Ascending aorta (tissue), 2 donors: ENCODE measurements around the gene NKX6-2. TPM values are rescaled to one million over a fixed set of nuclear protein-coding genes. Genes with fewer than 3 reads are reported as not detected.

ENCODE experiments used
- DNase-seq, 2 donors: peaks; one replicate each; pipeline ENCODE4 v3.0.0-alpha.2; 2019; ENCODE audit warnings: low spot score in 2 of 2
- H3K27ac ChIP-seq, 2 donors: fragments of 200-600 bp; sonication (generic); one replicate each; pipeline ENCODE4 v1.5.1; 2016 to 2017; ENCODE audit warnings: mild to moderate bottlenecking in 1 of 2
- H3K27me3 ChIP-seq: fragments of 200-600 bp; sonication (generic); one replicate; pipeline ENCODE4 v1.5.1; 2017
- H3K36me3 ChIP-seq, 2 donors: fragments of 200-600 bp; sonication (generic); one replicate each; pipeline ENCODE4 v1.5.1; 2016
- H3K4me1 ChIP-seq, 2 donors: fragments of 200-600 bp; sonication (generic); one replicate each; pipeline ENCODE4 v1.5.1; 2016 to 2017; ENCODE audit warnings: mild to moderate bottlenecking in 1 of 2
- H3K4me3 ChIP-seq, 2 donors: fragments of 200-600 bp; sonication (generic); one replicate each; pipeline ENCODE4 v1.5.1; 2016 to 2017; ENCODE audit warnings: mild to moderate bottlenecking in 1 of 2
- H3K9me3 ChIP-seq, 2 donors: fragments of 200-600 bp; sonication (generic); one replicate each; pipeline ENCODE4 v1.5.1; 2016
- intact Hi-C: fragments of 100-400 bp; cut with DNase I; formaldehyde crosslinking; loops from one replicate; pipeline ENCODE4 v1.15.1; 2023
- total RNA-seq: library from RNA; depleted of rRNA; stranded (reverse); fragments of >200 nt; gene quantifications from one replicate; pipeline ENCODE4 v1.1.0, GENCODE V29; 2016
- TF ChIP-seq, protein P1 (sequence below), 3 experiments: fragments of 200-600 bp in 2 of 3; fragments of 450-650 bp in 1 of 3; sonication (generic) in 2 of 3; IDR thresholded peaks; one replicate each; pipeline ENCODE4 v1.5.1; 2016 to 2019; ENCODE audit warnings: antibody characterized with exemption in 3 of 3, mild to moderate bottlenecking in 1 of 3, moderate library complexity in 1 of 3

Gene NKX6-2
- total RNA-seq, 1 donor from 2014 or later, result not detected

DNA sequence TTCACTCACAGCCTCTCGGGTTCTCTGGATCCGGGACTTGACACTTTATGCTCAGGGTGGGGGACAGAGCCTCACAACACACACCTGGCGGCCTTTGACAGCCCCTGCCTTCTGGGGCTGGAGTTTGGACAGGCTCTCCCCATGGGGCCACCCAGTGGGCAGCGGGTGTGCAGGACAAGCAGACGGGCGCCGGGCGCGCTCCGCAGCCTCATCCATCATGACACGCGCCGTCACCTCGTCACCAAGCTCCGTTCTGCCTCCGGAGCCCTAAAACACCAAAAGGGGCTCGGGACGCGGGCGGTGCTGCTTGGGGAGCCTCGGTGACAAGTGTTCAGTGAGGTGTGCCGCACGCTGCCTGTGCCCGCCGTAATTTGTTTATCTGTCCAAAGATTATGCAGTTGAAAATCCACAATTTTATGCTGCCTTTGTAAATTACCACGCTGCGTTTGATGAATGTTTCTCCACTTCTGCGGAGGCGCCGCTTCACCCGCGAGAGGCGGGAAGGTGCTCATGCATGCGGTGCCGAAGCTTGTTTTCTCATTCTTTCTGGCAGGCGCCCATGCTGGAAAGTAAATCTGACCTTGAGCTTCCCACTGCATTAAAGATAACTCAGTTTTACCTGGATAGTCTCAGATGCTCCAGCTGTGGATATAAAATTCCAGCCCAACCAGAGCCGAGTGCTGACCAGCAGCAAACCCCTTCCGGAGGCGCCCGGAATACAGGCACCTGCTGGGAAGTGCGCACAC is 6.2 kb downstream of the NKX6-2 start:
- Histone ChIP-seq H3K27ac (no peak overlapping the region), H3K36me3 (peaks cover 63 to 86% of the 10 kb centered on the region in 2 donors), H3K9me3 (peaks cover 0 to 5% of the 10 kb centered on the region in 2 donors), H3K4me1 (no peaks in the 10 kb centered on the region), H3K4me3 (no peak overlapping the region), H3K27me3 (peaks cover 5% of the 10 kb centered on the region)
- intact Hi-C loops, result no loop called here
- TF ChIP-seq, protein P1, sequence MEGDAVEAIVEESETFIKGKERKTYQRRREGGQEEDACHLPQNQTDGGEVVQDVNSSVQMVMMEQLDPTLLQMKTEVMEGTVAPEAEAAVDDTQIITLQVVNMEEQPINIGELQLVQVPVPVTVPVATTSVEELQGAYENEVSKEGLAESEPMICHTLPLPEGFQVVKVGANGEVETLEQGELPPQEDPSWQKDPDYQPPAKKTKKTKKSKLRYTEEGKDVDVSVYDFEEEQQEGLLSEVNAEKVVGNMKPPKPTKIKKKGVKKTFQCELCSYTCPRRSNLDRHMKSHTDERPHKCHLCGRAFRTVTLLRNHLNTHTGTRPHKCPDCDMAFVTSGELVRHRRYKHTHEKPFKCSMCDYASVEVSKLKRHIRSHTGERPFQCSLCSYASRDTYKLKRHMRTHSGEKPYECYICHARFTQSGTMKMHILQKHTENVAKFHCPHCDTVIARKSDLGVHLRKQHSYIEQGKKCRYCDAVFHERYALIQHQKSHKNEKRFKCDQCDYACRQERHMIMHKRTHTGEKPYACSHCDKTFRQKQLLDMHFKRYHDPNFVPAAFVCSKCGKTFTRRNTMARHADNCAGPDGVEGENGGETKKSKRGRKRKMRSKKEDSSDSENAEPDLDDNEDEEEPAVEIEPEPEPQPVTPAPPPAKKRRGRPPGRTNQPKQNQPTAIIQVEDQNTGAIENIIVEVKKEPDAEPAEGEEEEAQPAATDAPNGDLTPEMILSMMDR (IDR thresholded peaks at IDR 0.05), result no peak
- DNase-seq, result no peak

- Histone ChIP-seq H3K4me3 (no peak overlapping the region), H3K36me3 (peaks cover 54 to 79% of the 10 kb centered on the region in 2 donors), H3K27ac (no peak overlapping the region), H3K27me3 (no peaks in the 10 kb centered on the region), H3K4me1 (no peaks in the 10 kb centered on the region), H3K9me3 (no peaks in the 10 kb centered on the region)
- no peak for DNase-seq
- TF ChIP-seq, protein P1 (IDR thresholded peaks at IDR 0.05), result no peak
- intact Hi-C loops, result no loop called here
These were observed 8.5 kb downstream of the NKX6-2 start for GRCh38 chr10:132777441-132777840.

DNA sequence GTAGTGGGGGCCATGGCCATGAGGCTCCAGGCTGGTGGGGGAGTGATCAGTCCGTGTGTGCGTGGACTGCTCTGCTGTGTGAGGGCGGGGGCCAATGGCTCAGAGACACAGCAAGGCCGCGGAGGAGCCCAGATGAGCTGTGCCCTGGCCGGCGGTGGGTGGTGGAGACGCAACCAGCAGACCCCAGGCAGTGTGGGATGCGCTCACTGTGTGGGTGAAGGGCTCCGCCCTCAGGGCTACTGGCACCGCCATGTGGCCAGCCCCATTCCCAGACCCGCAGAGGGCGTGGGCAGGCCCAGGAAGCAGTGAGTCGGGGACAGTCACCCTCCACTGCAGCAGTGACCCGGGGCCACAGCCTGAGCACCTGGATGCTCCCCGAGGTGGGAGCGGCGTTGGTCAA is 9.1 kb downstream of the NKX6-2 start:
- peaks cover 48 to 72% of the 10 kb centered on the region in 2 donors for H3K36me3 ChIP-seq
- TF ChIP-seq, protein P1 (IDR thresholded peaks at IDR 0.05), result no peak
- no peaks in the 10 kb centered on the region for H3K27me3 ChIP-seq
- no peak for DNase-seq
- H3K27ac ChIP-seq, result no peak overlapping the region
- intact Hi-C loops, result no loop called here
- no peak overlapping the region for H3K4me3 ChIP-seq
- no peaks in the 10 kb centered on the region for H3K9me3 ChIP-seq
- no peaks in the 10 kb centered on the region for H3K4me1 ChIP-seq

- intact Hi-C loops, result no loop called here
These were observed 9.8 kb downstream of the NKX6-2 start for GRCh38 chr10:132776186-132776585.

DNA sequence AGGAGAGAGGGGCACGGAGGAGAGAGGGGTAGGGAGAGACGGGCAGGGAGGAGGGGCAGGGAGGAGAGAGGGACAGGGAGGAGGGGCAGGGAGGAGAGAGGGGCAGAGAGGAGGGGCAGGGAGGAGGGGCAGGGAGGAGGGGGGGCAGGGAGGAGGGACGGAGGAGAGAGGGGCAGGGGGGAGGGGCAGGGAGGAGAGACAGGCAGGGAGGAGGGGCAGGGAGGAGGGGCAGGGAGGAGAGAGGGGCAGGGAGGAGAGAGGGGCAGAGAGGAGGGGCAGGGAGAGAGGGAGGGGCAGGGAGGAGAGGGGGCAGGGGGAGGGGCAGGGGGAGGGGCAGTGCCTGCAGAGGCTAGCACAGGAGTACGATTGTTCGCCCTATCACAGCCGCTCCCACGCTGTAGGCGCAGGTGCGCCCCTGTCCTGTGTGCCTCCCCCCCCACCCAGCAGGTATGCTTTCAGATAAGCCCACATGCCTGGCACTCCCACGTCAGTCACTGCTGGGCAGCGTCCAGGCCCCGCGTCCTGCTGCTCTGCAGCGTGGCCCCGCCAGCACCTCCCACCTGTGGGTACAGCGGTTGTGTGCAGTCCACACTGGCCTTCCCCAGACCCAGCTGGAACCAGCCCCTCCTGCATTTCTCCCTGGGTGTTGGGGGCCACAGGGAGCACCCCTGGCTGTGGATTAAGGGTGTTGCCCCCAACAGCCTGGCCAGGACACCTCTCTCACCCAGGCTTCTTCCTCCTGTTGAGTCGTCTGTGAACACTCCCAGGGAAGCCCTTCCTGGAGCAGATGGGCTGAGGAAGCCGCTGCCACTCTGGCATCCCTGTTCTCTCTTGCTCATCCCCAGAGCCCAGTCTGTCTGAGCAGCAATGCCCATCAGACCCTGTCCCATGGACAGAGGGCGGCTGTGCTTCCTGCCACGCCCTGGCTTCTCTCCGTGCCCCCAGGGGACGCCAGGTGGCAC is 10.8 kb downstream of the NKX6-2 start:
- intact Hi-C loops, result no loop called here
- TF ChIP-seq, protein P1 (IDR thresholded peaks at IDR 0.05), result no peak
- H3K36me3 ChIP-seq, result peaks cover 34 to 69% of the 10 kb centered on the region in 2 donors

More at GRCh38 chr10:132776186-132776585, 9.8 kb downstream of the NKX6-2 start:
- no peaks in the 10 kb centered on the region for H3K27me3 ChIP-seq
- TF ChIP-seq, protein P1 (IDR thresholded peaks at IDR 0.05), result no peak
- no peak overlapping the region for H3K4me3 ChIP-seq
- no peaks in the 10 kb centered on the region for H3K4me1 ChIP-seq
- H3K27ac ChIP-seq, result no peak overlapping the region
- no peak for DNase-seq
- no peaks in the 10 kb centered on the region for H3K9me3 ChIP-seq
- H3K36me3 ChIP-seq, result peaks cover 42 to 69% of the 10 kb centered on the region in 2 donors

More for the DNA sequence above, 10.8 kb downstream of the NKX6-2 start:
- Histone ChIP-seq H3K4me1 (no peaks in the 10 kb centered on the region), H3K27me3 (no peaks in the 10 kb centered on the region), H3K9me3 (no peaks in the 10 kb centered on the region), H3K27ac (no peak overlapping the region), H3K4me3 (no peak overlapping the region)
- no peak for DNase-seq
